SK-N-SH treated with all-trans-retinoic acid at 6 μM for 48 hours (cell line): Measurements from ENCODE around the gene UNG.

Experiments used
- CREB5 ChIP-seq: fragments of 250-450 bp; sonication (Bioruptor Pico); IDR thresholded peaks from 2 replicates; pipeline ENCODE4 v1.5.1; 2020; ENCODE audit warnings: low read depth, mild to moderate bottlenecking, moderate library complexity
- ISL1 ChIP-seq: fragments of 250-450 bp; sonication (Bioruptor Pico); IDR thresholded peaks from 2 replicates; pipeline ENCODE4 v2.1.2; 2022; ENCODE audit warnings: mild to moderate bottlenecking, moderate library complexity
- PATZ1 ChIP-seq: fragments of 250-450 bp; sonication (Bioruptor Pico); IDR thresholded peaks from 2 replicates; pipeline ENCODE4 v1.8.0; 2020; ENCODE audit warnings: mild to moderate bottlenecking, moderate library complexity, borderline replicate concordance
- PPARA ChIP-seq: fragments of 250-450 bp; sonication (Bioruptor Pico); IDR thresholded peaks from 2 replicates; pipeline ENCODE4 v1.5.0; 2020; ENCODE audit warnings: mild to moderate bottlenecking, borderline replicate concordance
- TCF4 ChIP-seq: fragments of 250-450 bp; sonication (Bioruptor Pico); IDR thresholded peaks from 2 replicates; pipeline ENCODE4 v1.8.0; 2021; ENCODE audit warnings: mild to moderate bottlenecking, moderate library complexity, borderline replicate concordance
- TOX ChIP-seq: fragments of 250-450 bp; sonication (Bioruptor Pico); IDR thresholded peaks from 2 replicates; pipeline ENCODE4 v1.8.0; 2021; ENCODE audit warnings: mild to moderate bottlenecking, moderate library complexity, borderline replicate concordance
- ZFP3 ChIP-seq: fragments of 250-450 bp; sonication (Bioruptor Pico); IDR thresholded peaks from 2 replicates; pipeline ENCODE4 v1.5.0; 2020; ENCODE audit warnings: mild to moderate bottlenecking, moderate library complexity
- ZNF70 ChIP-seq: fragments of 450-650 bp; formaldehyde crosslinking; IDR thresholded peaks from 2 replicates; pipeline ENCODE4 v1.5.0; 2020; ENCODE audit warnings: mild to moderate bottlenecking, moderate library complexity
- ZNF8 ChIP-seq: fragments of 450-650 bp; formaldehyde crosslinking; IDR thresholded peaks from 2 replicates; pipeline ENCODE4 v1.5.0; 2020; ENCODE audit warnings: mild to moderate bottlenecking, moderate library complexity

GRCh38 chr12:109084425-109084824 is 13.0 kb upstream of the UNG start:
- TF ChIP-seq ZFP3 (CRISPR knock-in tag) (no peak), ZNF8 (CRISPR knock-in tag) (no peak), CREB5 (CRISPR knock-in tag) (no peak), TCF4 (CRISPR knock-in tag) (no peak), PATZ1 (CRISPR knock-in tag) (no peak), ZNF70 (CRISPR knock-in tag) (no peak), TOX (CRISPR knock-in tag) (no peak), PPARA (no peak), ISL1 (CRISPR knock-in tag) (no peak)
